ENCODE measurements around the gene VPS11.
A peak's percentile ranks its signal among the peaks of the same experiment; 100 is the strongest.
"Not testable (repeated sequence)": the region's sequence is repeated elsewhere in the genome, so short reads cannot be mapped to it uniquely, and the experiment has no call there.

The VPS11 gene

GRCh38 chr11:119039471-119039870, 28.1 kb upstream of the VPS11 start:
- not testable (repeated sequence) for DNase-seq

GRCh38 chr11:119041821-119042514, 25.6 kb upstream of the VPS11 start:
- no peak for DNase-seq

GRCh38 chr11:119042927-119043326, 24.7 kb upstream of the VPS11 start:
- DNase-seq = no peak

GRCh38 chr11:119044708-119045107, 22.9 kb upstream of the VPS11 start:
- no peak for DNase-seq

GRCh38 chr11:119046489-119046888, 21.1 kb upstream of the VPS11 start:
- no peak for DNase-seq

- no peak for DNase-seq
Observed at GRCh38 chr11:119047205-119047604, 20.4 kb upstream of the VPS11 start.

GRCh38 chr11:119048644-119049043, 19.0 kb upstream of the VPS11 start:
- no peak for DNase-seq

GRCh38 chr11:119049081-119049480, 18.5 kb upstream of the VPS11 start:
- no peak for DNase-seq

- peak; percentile 20 to 33 for DNase-seq
Observed at GRCh38 chr11:119051440-119052162, 16.0 kb upstream of the VPS11 start.

- no peak for DNase-seq
Observed at GRCh38 chr11:119052163-119052814, 15.3 kb upstream of the VPS11 start.

- no peak for DNase-seq
Observed at GRCh38 chr11:119054418-119054817, 13.2 kb upstream of the VPS11 start.

GRCh38 chr11:119055901-119056300, 11.7 kb upstream of the VPS11 start:
- peak in 1 of 2 donors; percentile 19 for DNase-seq

- peak; percentile 58 to 66 for DNase-seq
Observed at GRCh38 chr11:119056421-119056999, 11.1 kb upstream of the VPS11 start.

GRCh38 chr11:119057000-119057769, 10.4 kb upstream of the VPS11 start, which contains the start of gene HYOU1:
Gene HYOU1, minus strand, starts transcription at chr11:119057205. Its CDS starts 1,045 bp downstream, at chr11:119056160.
- peak; percentile 97 to 98 for DNase-seq

GRCh38 chr11:119059128-119059527, 8.5 kb upstream of the VPS11 start:
- not testable (repeated sequence) for DNase-seq

- DNase-seq = no peak
Observed at GRCh38 chr11:119061256-119061655, 6.4 kb upstream of the VPS11 start.

- DNase-seq = no peak
Observed at GRCh38 chr11:119062779-119063178, 4.8 kb upstream of the VPS11 start.

GRCh38 chr11:119065369-119065768, 2.2 kb upstream of the VPS11 start:
- DNase-seq = peak; percentile 60 to 68

GRCh38 chr11:119077839-119078238, 10.2 kb downstream of the VPS11 start:
- no peak for DNase-seq

GRCh38 chr11:119078675-119079420, 11.2 kb downstream of the VPS11 start:
- DNase-seq = no peak

- no peak for DNase-seq
Observed at GRCh38 chr11:119081682-119082260, 14.2 kb downstream of the VPS11 start.

Data from CD4-positive, alpha-beta T cell treated with Interleukin-4 for 1 hour (primary cell).